ENCODE data around the gene XYLT1. TPM values are rescaled to one million over a fixed set of nuclear protein-coding genes. Genes with fewer than 3 reads are reported as not detected.

Gene XYLT1
- total RNA-seq, 1 experiment from 2014 or later, result 14.5 TPM

GRCh38 chr16:17469011-17469740 lies 1.6 kb downstream of the XYLT1 start:
- peaks cover 60% of the 10 kb centered on the region in 2 experiments for H3K4me1 Mint-ChIP-seq
- H3K4me1 ChIP-seq (ENCODE audit: insufficient read depth, low read length), result peaks cover 17% of the 10 kb centered on the region

More at GRCh38 chr16:17469011-17469740, 1.6 kb downstream of the XYLT1 start:
- Histone ChIP-seq H3K14ac (ENCODE audit: insufficient read depth, low read length) (no peak overlapping the region), H2BK20ac (ENCODE audit: low read depth, low read length, poor library complexity, severe bottlenecking) (no peak overlapping the region), H3K56ac (ENCODE audit: insufficient read length, low read depth, low read length) (no peak overlapping the region), H2BK120ac (ENCODE audit: low read depth, low read length, poor library complexity, severe bottlenecking) (no peak overlapping the region), H3K4me2 (ENCODE audit: insufficient read depth, insufficient read length, low read length) (peak overlapping the region; percentile 69), H3K23me2 (ENCODE audit: insufficient read length, low read depth, low read length, poor library complexity, severe bottlenecking) (peaks cover 4% of the 10 kb centered on the region), H3K79me2 (ENCODE audit: insufficient read depth, low read length) (0 out of 2 replicates have a peak, but pooled peaks cover 4% of the 10 kb centered on the region), H3K27ac (ENCODE audit: insufficient read length, low read depth, low read length) (no peak overlapping the region), H3K23ac (ENCODE audit: insufficient read length, low read depth, low read length) (no peak overlapping the region), H4K8ac (replicated peaks; ENCODE audit: insufficient read length, low read depth, low read length) (no peak overlapping the region), H2AFZ (ENCODE audit: low read length) (no peak overlapping the region), H3K18ac (ENCODE audit: insufficient read length, low read depth, low read length) (no peak overlapping the region), H3T11ph (ENCODE audit: low read length) (no peak overlapping the region), H4K91ac (ENCODE audit: insufficient read length, low read depth, low read length) (no peak overlapping the region), H2BK12ac (ENCODE audit: insufficient read length, low read depth, low read length) (no peak overlapping the region), H2BK15ac (ENCODE audit: low read depth, low read length) (no peak overlapping the region), H2AK5ac (ENCODE audit: insufficient read length, low read length) (no peak overlapping the region), H3K9ac (ENCODE audit: extremely low read depth, insufficient read length, low read length) (no peak overlapping the region), H3K9me3 (ENCODE audit: control insufficient read depth, low read depth, low read length) (no peaks in the 10 kb centered on the region), H4K5ac (ENCODE audit: insufficient read length, low read depth, low read length) (no peak overlapping the region), H3K4ac (ENCODE audit: low read depth, low read length) (no peak overlapping the region), H3K27me3 (ENCODE audit: insufficient read depth, low read length) (peaks cover 5% of the 10 kb centered on the region; the same call in 1 of the 2 replicates), H4K20me1 (ENCODE audit: control insufficient read depth, insufficient read depth, insufficient read length) (no peaks in the 10 kb centered on the region), H2BK5ac (ENCODE audit: insufficient read length, low read length) (no peak overlapping the region), H3K79me1 (ENCODE audit: insufficient read depth, low read depth, low read length, poor library complexity, severe bottlenecking) (no peaks in the 10 kb centered on the region)
- Mint-ChIP-seq H3K36me3 (ENCODE audit: insufficient read depth in 1 of 3, low read depth in 3 of 3) (peaks cover 0 to 5% (median 2%) of the 10 kb centered on the region in 3 experiments; a peak in 4 of 7 replicates), H3K9me3 (no peaks in the 10 kb centered on the region; a peak in 1 of 5 replicates), H3K4me3 (peak overlapping the region; percentile 84 to 89), H3K27ac (no peak overlapping the region), H3K27me3 (ENCODE audit: low read depth) (peaks cover 39% of the 10 kb centered on the region)
- no peak for DNase-seq
- WGBS (ENCODE audit: extremely low coverage, insufficient read length, low lambda C conversion rate), result no CpG with 5 or more reads among the region's 18 CpGs
- TF ChIP-seq, protein P1, sequence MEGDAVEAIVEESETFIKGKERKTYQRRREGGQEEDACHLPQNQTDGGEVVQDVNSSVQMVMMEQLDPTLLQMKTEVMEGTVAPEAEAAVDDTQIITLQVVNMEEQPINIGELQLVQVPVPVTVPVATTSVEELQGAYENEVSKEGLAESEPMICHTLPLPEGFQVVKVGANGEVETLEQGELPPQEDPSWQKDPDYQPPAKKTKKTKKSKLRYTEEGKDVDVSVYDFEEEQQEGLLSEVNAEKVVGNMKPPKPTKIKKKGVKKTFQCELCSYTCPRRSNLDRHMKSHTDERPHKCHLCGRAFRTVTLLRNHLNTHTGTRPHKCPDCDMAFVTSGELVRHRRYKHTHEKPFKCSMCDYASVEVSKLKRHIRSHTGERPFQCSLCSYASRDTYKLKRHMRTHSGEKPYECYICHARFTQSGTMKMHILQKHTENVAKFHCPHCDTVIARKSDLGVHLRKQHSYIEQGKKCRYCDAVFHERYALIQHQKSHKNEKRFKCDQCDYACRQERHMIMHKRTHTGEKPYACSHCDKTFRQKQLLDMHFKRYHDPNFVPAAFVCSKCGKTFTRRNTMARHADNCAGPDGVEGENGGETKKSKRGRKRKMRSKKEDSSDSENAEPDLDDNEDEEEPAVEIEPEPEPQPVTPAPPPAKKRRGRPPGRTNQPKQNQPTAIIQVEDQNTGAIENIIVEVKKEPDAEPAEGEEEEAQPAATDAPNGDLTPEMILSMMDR (conservative IDR thresholded peaks at IDR 0.05), result no peak

All from H9 (cell line).